SK-N-SH (cell line): ENCODE data around the gene SATB1.

ENCODE experiments used
- ELF1 ChIP-seq: IDR thresholded peaks from 2 replicates; pipeline ENCODE4 v1.4.0; 2012
- JUND ChIP-seq: IDR thresholded peaks from 2 replicates; pipeline ENCODE4 v1.4.0; 2012
- RAD21 ChIP-seq: IDR thresholded peaks from 2 replicates; pipeline ENCODE4 v1.6.1; 2012; ENCODE audit warnings: mild to moderate bottlenecking, low read length
- RCOR1 ChIP-seq: fragments of 150-350 bp; IDR thresholded peaks from 2 replicates; pipeline ENCODE4 v1.6.1; 2017; ENCODE audit warnings: antibody characterized with exemption, low read length
- TAF1 ChIP-seq: IDR thresholded peaks from 2 replicates; pipeline ENCODE4 v1.6.1; 2012; ENCODE audit warnings: low read depth, mild to moderate bottlenecking, low read length, moderate library complexity, borderline replicate concordance
- TF ChIP-seq, protein P1 (sequence below): fragments of 200-600 bp; sonication (generic); IDR thresholded peaks from 2 replicates; pipeline ENCODE4 v1.6.1; 2017; ENCODE audit warnings: antibody characterized with exemption, mild to moderate bottlenecking, moderate library complexity
- TF ChIP-seq, protein P2 (sequence below): IDR thresholded peaks from 2 replicates; pipeline ENCODE4 v1.4.0; 2012; ENCODE audit warnings: low read depth, borderline replicate concordance
- TF ChIP-seq, protein P3 (sequence below): IDR thresholded peaks from 2 replicates; pipeline ENCODE4 v1.6.1; 2012; ENCODE audit warnings: mild to moderate bottlenecking, low read depth, low read length, moderate library complexity
- TF ChIP-seq, protein P4 (sequence below): IDR thresholded peaks from 2 replicates; pipeline ENCODE4 v1.4.0; 2012; ENCODE audit warnings: low read depth

DNA sequence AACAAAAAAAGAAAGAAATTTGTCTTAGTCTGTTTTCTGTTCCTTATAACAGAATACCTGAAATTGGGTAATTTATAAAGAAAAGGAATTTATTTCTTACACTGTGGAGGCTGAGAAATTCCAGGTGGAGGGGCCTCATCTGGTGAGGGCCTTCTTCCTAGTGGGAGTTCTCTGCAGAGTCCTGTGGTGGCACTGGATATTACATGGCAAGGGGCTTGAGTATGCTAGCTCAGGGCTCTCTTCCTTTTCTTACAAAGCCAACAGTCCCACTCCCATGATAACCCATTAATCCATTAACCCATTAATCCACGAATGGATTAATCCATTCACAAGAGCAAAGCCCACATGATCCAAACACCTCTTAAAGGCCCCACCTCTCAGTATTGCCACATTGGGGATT, 2.9 kb upstream of the SATB1 start:
- TF ChIP-seq RCOR1 (no peak), JUND (no peak), ELF1 (no peak), RAD21 (no peak), TAF1 (no peak)
- TF ChIP-seq, protein P1, sequence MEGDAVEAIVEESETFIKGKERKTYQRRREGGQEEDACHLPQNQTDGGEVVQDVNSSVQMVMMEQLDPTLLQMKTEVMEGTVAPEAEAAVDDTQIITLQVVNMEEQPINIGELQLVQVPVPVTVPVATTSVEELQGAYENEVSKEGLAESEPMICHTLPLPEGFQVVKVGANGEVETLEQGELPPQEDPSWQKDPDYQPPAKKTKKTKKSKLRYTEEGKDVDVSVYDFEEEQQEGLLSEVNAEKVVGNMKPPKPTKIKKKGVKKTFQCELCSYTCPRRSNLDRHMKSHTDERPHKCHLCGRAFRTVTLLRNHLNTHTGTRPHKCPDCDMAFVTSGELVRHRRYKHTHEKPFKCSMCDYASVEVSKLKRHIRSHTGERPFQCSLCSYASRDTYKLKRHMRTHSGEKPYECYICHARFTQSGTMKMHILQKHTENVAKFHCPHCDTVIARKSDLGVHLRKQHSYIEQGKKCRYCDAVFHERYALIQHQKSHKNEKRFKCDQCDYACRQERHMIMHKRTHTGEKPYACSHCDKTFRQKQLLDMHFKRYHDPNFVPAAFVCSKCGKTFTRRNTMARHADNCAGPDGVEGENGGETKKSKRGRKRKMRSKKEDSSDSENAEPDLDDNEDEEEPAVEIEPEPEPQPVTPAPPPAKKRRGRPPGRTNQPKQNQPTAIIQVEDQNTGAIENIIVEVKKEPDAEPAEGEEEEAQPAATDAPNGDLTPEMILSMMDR: no peak
- TF ChIP-seq, protein P2, sequence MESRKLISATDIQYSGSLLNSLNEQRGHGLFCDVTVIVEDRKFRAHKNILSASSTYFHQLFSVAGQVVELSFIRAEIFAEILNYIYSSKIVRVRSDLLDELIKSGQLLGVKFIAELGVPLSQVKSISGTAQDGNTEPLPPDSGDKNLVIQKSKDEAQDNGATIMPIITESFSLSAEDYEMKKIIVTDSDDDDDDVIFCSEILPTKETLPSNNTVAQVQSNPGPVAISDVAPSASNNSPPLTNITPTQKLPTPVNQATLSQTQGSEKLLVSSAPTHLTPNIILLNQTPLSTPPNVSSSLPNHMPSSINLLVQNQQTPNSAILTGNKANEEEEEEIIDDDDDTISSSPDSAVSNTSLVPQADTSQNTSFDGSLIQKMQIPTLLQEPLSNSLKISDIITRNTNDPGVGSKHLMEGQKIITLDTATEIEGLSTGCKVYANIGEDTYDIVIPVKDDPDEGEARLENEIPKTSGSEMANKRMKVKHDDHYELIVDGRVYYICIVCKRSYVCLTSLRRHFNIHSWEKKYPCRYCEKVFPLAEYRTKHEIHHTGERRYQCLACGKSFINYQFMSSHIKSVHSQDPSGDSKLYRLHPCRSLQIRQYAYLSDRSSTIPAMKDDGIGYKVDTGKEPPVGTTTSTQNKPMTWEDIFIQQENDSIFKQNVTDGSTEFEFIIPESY: no peak
- TF ChIP-seq, protein P3, sequence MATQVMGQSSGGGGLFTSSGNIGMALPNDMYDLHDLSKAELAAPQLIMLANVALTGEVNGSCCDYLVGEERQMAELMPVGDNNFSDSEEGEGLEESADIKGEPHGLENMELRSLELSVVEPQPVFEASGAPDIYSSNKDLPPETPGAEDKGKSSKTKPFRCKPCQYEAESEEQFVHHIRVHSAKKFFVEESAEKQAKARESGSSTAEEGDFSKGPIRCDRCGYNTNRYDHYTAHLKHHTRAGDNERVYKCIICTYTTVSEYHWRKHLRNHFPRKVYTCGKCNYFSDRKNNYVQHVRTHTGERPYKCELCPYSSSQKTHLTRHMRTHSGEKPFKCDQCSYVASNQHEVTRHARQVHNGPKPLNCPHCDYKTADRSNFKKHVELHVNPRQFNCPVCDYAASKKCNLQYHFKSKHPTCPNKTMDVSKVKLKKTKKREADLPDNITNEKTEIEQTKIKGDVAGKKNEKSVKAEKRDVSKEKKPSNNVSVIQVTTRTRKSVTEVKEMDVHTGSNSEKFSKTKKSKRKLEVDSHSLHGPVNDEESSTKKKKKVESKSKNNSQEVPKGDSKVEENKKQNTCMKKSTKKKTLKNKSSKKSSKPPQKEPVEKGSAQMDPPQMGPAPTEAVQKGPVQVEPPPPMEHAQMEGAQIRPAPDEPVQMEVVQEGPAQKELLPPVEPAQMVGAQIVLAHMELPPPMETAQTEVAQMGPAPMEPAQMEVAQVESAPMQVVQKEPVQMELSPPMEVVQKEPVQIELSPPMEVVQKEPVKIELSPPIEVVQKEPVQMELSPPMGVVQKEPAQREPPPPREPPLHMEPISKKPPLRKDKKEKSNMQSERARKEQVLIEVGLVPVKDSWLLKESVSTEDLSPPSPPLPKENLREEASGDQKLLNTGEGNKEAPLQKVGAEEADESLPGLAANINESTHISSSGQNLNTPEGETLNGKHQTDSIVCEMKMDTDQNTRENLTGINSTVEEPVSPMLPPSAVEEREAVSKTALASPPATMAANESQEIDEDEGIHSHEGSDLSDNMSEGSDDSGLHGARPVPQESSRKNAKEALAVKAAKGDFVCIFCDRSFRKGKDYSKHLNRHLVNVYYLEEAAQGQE: no peak
- TF ChIP-seq, protein P4, sequence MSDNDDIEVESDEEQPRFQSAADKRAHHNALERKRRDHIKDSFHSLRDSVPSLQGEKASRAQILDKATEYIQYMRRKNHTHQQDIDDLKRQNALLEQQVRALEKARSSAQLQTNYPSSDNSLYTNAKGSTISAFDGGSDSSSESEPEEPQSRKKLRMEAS: no peak
